Subcutaneous adipose tissue (tissue), 4 donors: ENCODE data around the gene RCAN3. TPM values are rescaled to one million over a fixed set of nuclear protein-coding genes. Genes with fewer than 3 reads are reported as not detected.

ENCODE experiments used
- CTCF ChIP-seq: fragments of 450-650 bp; IDR thresholded peaks from one replicate; pipeline ENCODE4 v1.5.1; 2016; ENCODE audit warnings: low read depth, mild to moderate bottlenecking, control low read depth, antibody characterized with exemption, moderate library complexity
- total RNA-seq, 4 donors: library from RNA; depleted of rRNA; stranded (reverse); fragments of >200 nt; gene quantifications; one replicate each; pipeline ENCODE4 v1.1.0, GENCODE V29; 2016

The RCAN3 gene
- total RNA-seq, 4 donors from 2014 or later, result 5.3 to 10.9 (median 6.9) TPM

GRCh38 chr1:24465099-24465498, 37.5 kb upstream of the RCAN3 start:
- TF ChIP-seq CTCF, result no peak

- TF ChIP-seq CTCF, result no peak
These were observed 37.0 kb upstream of the RCAN3 start for GRCh38 chr1:24465638-24466037.

GRCh38 chr1:24468685-24469316, 33.8 kb upstream of the RCAN3 start:
- TF ChIP-seq CTCF, result no peak

GRCh38 chr1:24470592-24470991, 32.0 kb upstream of the RCAN3 start:
- no peak for TF ChIP-seq CTCF

GRCh38 chr1:24472527-24473251, 29.9 kb upstream of the RCAN3 start:
- TF ChIP-seq CTCF, result no peak

GRCh38 chr1:24474193-24474592, 28.4 kb upstream of the RCAN3 start:
- TF ChIP-seq CTCF, result no peak

GRCh38 chr1:24475700-24476099, 26.9 kb upstream of the RCAN3 start:
- no peak for TF ChIP-seq CTCF
